Measurements from ENCODE around the gene PGS1.

DNA sequence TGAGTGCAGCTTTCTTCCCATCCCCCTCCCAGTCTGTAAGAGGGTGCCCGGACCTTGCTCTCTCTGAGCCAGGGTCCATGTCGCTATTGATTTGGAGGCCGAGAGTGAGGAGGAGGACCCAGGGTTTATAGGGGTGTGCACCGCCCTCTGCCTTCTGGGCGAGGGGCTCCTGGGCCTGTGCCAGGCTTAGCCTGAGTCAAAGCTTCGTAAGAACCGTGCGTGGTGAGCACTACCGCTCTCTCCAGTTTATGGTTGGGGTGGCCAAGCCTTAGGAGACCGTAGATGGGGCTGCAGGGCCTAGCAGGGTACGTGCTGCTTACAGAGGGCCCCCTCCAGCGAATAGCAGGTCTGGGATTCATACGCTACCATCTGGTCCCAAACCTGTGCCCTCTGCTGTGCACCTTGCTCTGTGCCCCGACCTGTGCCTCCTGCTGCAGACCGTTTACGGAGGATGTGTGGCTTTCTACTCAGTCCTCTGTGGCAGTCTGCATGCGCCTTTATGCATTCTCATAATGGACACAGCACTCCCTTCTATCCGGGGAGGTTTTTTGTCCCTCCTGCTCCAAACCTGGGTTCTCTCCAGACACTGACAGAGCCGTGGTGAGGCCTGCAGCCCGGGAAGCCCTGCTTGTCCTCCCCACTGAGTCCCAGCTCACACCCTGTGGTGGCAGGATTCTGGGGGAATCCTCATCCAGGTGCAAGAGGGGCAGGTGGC is 54.7 kb downstream of the PGS1 start:
- TF ChIP-seq EZH2 (IDR thresholded peaks at IDR 0.05; ENCODE audit: borderline replicate concordance, low read length) = no peak
- TF ChIP-seq, protein P1, sequence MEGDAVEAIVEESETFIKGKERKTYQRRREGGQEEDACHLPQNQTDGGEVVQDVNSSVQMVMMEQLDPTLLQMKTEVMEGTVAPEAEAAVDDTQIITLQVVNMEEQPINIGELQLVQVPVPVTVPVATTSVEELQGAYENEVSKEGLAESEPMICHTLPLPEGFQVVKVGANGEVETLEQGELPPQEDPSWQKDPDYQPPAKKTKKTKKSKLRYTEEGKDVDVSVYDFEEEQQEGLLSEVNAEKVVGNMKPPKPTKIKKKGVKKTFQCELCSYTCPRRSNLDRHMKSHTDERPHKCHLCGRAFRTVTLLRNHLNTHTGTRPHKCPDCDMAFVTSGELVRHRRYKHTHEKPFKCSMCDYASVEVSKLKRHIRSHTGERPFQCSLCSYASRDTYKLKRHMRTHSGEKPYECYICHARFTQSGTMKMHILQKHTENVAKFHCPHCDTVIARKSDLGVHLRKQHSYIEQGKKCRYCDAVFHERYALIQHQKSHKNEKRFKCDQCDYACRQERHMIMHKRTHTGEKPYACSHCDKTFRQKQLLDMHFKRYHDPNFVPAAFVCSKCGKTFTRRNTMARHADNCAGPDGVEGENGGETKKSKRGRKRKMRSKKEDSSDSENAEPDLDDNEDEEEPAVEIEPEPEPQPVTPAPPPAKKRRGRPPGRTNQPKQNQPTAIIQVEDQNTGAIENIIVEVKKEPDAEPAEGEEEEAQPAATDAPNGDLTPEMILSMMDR (conservative IDR thresholded peaks at IDR 0.05 in 1 of 2, IDR thresholded peaks at IDR 0.05 in 1 of 2; ENCODE audit: extremely low read depth in 1 of 2, insufficient read depth in 1 of 2, low read depth in 1 of 2, low read length in 2 of 2) = no peak
